Measurements from ENCODE around the gene FRMPD4.
"Not testable (repeated sequence)": the region's sequence is repeated elsewhere in the genome, so short reads cannot be mapped to it uniquely, and the experiment has no call there.

The FRMPD4 gene

DNA sequence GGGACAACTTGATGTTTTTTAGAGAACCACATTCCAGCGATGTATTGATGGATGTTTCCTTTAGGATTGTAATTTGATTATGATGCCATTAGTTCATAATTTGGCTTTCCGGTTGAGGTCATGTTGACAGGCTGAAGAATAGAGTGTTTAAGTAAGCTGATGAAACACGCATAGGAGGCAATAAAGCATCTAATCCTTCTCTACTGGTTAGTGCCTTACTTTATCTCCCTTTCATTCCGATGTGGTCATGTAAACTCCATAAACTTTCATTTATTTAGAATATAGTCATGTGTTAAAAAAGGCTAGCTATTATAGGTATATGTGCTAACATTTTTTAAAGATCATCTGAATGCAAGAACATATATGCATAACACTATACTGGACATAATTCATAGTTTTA, 15.0 kb downstream of the FRMPD4 start:
- no peak for DNase-seq (ENCODE audit: low read depth)
- H3K4me3 ChIP-seq (ENCODE audit: low read depth, low read length), result no peak overlapping the region
- TF ChIP-seq, protein P1, sequence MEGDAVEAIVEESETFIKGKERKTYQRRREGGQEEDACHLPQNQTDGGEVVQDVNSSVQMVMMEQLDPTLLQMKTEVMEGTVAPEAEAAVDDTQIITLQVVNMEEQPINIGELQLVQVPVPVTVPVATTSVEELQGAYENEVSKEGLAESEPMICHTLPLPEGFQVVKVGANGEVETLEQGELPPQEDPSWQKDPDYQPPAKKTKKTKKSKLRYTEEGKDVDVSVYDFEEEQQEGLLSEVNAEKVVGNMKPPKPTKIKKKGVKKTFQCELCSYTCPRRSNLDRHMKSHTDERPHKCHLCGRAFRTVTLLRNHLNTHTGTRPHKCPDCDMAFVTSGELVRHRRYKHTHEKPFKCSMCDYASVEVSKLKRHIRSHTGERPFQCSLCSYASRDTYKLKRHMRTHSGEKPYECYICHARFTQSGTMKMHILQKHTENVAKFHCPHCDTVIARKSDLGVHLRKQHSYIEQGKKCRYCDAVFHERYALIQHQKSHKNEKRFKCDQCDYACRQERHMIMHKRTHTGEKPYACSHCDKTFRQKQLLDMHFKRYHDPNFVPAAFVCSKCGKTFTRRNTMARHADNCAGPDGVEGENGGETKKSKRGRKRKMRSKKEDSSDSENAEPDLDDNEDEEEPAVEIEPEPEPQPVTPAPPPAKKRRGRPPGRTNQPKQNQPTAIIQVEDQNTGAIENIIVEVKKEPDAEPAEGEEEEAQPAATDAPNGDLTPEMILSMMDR (IDR thresholded peaks at IDR 0.05; ENCODE audit: low read depth, low read length, missing control alignments), result no peak

DNA sequence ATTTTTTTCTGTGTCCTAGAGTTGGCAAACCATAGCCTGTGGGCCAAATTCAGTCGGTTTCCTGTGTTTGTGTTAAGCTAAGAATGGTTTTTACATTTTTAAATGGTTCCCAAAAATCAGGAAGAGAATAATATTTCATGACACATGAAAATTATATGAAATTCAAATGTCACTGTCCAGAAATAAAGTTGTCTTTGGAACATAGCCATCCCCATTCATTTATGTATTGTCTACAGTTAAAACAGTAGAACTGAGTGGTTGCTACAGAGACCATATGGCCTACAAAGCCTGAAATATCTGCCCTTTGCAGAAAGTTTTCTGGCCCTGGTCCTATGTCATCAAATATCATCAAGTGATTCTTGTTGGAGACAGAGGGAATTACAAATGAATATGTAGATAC, 15.5 kb downstream of the FRMPD4 start:
- TF ChIP-seq, protein P1 (IDR thresholded peaks at IDR 0.05; ENCODE audit: low read depth, low read length, missing control alignments), result no peak
- H3K4me3 ChIP-seq (ENCODE audit: low read depth, low read length), result no peak overlapping the region
- DNase-seq (ENCODE audit: low read depth), result no peak

- H3K4me3 ChIP-seq (ENCODE audit: low read depth, low read length), result no peak overlapping the region
- DNase-seq (ENCODE audit: low read depth), result no peak
- TF ChIP-seq, protein P1 (IDR thresholded peaks at IDR 0.05; ENCODE audit: low read depth, low read length, missing control alignments), result no peak
Measured at GRCh38 chrX:12159799-12160198, 21.5 kb downstream of the FRMPD4 start.

DNA sequence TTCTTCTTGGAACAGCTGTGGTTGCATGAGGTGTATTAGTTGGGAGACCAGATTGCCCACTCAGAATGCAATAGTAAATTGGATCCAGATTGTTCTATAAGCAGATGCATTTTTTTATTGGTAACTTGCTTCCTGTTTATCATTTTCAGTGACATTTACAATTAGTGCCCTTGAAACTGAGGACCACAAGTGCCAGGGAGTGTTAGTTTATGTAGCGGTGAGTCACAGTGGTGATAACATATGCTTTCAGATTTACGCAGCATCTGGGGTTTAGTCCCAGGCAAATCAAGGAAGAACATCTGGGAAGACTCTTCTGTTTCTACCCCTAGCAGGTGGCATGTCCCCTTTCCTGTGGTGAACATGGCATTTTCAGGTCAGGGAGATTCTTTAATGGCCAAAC, 24.1 kb downstream of the FRMPD4 start:
- TF ChIP-seq, protein P1 (IDR thresholded peaks at IDR 0.05; ENCODE audit: low read depth, low read length, missing control alignments), result no peak

GRCh38 chrX:12164180-12164579, 25.9 kb downstream of the FRMPD4 start:
- not testable (repeated sequence) for DNase-seq (ENCODE audit: low read depth); H3K4me3 ChIP-seq (ENCODE audit: low read depth, low read length)

More for the DNA sequence above, 24.1 kb downstream of the FRMPD4 start:
- H3K4me3 ChIP-seq (ENCODE audit: low read depth, low read length), result no peak overlapping the region
- DNase-seq (ENCODE audit: low read depth), result no peak

GRCh38 chrX:12170755-12171154, 32.5 kb downstream of the FRMPD4 start:
- TF ChIP-seq, protein P1 (IDR thresholded peaks at IDR 0.05; ENCODE audit: low read depth, low read length, missing control alignments), result no peak
- no peak overlapping the region for H3K4me3 ChIP-seq (ENCODE audit: low read depth, low read length)
- DNase-seq (ENCODE audit: low read depth), result no peak

GRCh38 chrX:12174358-12174757, 36.1 kb downstream of the FRMPD4 start:
- no peak for DNase-seq (ENCODE audit: low read depth)
- TF ChIP-seq, protein P1 (IDR thresholded peaks at IDR 0.05; ENCODE audit: low read depth, low read length, missing control alignments), result no peak
- H3K4me3 ChIP-seq (ENCODE audit: low read depth, low read length), result no peak overlapping the region

DNA sequence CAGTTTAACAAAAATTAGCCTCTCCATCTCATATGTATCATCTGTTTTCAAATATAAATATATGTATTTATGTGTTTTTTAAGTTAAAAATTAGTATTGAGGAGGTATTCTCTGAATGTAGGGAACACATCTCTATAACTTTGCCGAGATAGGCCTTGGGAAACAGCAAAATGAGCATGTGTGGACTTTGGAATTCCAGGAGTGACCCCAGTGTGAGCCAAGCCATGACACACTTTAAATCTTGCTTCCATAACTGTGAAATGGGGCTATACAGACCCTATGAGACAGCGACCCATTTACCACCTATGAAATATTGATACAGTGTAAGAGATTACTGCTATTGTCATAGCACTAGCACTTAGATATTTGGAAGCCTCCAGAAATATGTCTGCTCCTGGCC, 58.8 kb downstream of the FRMPD4 start:
- H3K4me3 ChIP-seq (ENCODE audit: low read depth, low read length), result no peak overlapping the region
- DNase-seq (ENCODE audit: low read depth), result no peak
- TF ChIP-seq, protein P1 (IDR thresholded peaks at IDR 0.05; ENCODE audit: low read depth, low read length, missing control alignments), result no peak

Measured in GM12864 (cell line).